CD4-positive, alpha-beta T cell treated with Interleukin-10 for 1 hour (primary cell): ENCODE data around the gene CAPS.

Experiments
- DNase-seq: peaks from one replicate; pipeline ENCODE4 v3.0.0-alpha.2; 2020

CAPS gene

GRCh38 chr19:5914946-5915781 is 1.1 kb downstream of the CAPS start:
- no peak for DNase-seq

DNA sequence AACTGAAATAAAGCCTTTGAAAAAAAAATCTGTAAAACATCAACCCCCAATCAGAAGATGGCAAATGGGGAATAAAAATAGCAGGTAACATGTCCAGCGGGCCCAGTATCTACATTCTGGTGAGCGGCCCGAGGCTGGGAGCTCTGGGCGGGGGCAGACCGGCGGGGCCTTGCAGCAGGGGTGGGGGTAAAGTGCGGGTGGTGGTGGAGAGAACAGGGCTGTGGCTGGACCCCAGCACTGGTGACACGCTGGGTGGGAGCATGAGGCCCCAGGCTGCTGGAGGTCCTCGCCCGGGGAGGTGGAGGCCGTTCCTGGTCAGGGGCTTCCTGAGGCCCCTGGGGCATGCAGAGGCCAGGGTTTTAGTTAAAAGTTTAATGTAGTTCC is 1.7 kb downstream of the CAPS start:
- DNase-seq, result no peak

DNA sequence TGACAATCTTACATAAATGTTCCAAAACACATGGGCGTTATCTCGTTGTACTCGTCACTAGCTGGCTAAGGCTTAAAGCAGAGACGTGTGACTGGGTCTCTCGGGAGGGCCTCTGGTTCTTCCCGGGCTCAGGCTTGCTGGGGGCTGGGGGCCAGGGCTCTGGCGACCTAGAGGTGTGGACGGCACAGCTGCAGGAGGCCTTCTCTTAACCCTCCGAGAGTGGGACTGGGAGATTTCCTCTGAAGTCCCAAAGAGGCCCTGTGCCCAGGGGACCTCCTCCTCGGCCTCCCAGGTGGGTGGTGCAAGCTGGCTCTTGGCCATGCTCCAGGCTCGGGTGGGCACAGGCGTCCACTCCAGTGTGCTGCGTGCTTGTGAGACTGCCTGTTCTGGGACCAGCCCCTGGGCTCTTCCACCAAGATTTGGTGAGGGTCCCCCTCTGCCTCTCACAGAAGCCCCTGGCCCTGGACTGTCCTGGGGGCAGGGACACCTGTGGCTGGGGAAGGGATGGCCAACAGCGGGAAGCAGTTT is 2.2 kb downstream of the CAPS start:
- no peak for DNase-seq

DNA sequence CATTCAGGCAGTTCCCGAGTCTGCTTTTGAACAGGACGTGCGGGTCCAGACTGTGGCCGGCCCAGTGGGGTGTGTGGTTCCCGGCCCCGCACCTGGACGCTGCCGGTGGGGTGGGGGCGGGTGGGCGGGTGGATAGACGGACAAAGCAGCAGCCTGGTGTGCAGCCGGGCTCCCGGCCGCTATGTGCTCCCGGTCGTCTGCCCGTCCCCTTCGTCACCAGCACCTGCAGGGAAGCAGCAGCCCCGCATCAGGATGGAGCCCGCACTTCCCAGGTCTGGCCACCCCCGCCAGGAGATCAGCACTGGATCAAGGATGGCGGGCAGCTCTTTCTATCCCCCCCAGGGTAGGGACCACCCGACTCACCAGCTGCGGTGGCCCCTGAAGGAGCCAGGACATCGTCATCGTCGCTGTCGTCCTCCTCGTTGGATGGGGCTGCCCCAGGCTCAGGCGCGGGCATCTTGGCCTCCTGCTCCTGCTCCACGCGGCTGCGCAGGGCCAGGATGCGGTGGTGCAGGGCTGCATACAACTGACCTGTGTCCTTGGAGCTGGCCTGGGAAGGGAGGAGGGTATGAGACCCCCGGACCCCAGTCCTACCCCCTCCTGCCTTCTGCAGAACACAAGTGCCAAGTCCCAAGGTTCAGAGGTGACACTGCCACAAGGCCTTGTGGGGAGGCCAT is 3.5 kb downstream of the CAPS start:
- no peak for DNase-seq

- no peak for DNase-seq
Observed at GRCh38 chr19:5918463-5919079, 4.5 kb downstream of the CAPS start.

- no peak for DNase-seq
Observed at GRCh38 chr19:5921516-5922160, 7.6 kb downstream of the CAPS start.

- no peak for DNase-seq
Observed at GRCh38 chr19:5922161-5922545, 8.1 kb downstream of the CAPS start.

DNA sequence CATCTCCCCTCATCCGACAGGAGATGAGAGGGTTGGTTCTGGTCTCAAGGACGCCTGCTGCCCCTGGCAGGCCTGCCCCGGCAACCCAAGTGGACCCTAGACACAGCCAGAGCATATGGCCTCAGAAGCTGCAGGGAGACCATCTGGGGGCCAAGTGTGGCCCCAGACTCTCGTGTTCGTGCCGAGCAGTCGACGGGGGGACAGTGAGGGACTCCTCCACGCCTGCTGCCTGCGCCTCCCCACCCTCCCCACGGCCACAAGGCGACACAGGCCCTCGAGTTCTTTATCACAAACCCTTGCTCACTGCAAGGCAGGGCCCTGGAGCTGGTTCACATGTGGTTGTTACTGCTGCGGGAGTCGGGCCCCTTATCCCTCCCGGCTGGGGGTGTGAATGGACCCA is 9.3 kb downstream of the CAPS start:
- DNase-seq, result no peak

DNA sequence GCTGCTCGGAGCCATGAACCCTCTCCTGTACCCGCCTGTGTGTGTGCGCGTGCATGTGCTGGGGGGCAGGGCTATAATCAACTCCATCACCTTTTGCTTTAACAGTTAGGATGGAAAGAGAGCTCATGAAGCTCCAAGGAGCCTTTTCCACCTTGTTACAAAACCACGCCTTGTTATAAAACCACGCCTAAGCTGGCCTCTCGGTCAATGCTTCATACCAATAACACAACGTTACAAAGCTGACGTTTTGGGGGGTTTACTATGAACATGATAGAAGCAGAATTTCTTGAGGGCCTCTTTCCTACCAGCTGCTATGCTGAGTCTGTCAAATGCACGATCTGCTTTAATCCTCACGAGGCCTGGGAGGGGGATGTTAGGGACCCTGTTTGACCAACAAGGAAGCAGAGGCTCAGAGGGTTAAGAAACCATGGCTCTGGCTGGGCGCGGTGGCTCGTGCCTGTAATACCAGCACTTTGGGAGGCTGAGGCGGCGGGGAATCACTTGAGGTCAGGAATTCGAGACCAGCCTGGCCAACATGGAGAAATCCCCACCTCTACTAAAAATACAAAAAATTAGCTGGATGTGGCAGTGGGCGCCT is 11.9 kb downstream of the CAPS start:
- DNase-seq, result no peak

DNA sequence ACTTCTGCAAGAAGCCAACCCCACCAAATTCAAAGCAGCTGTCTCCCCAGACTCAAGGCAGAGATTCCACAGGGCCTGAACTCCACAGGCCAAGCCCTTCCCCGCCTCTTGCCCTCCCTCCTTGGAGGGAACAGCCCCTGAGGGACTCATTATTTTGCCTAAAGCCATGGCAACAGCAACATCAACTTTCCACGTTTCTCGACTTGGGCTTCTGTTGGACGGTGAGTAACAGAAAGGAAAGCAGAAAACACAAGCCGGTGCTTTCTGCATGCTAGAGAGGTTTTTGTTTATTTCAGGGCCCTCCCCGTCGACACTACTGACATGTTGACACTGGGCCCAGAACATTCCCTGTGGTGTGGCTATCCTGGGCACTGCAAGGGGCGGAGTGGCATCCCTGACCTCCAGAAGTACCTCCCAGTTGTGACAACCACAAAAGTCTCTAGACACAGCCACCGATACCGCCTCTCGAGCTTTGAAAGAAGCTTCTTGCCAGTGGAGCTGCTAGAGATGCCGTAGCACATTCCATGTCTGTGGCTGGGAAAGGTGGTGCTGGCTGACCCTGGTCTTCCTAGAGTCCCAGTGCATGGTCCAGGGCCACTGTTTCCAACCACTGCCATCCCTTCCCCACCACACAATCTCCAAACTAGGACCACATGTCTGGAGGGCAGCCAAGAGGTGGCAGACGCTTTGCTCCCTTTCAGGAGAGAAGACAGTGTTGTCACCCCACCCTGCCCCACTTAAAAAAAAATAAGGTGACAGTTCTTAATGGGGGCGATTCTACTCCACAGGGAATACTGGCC is 12.8 kb downstream of the CAPS start:
- DNase-seq, result no peak

DNA sequence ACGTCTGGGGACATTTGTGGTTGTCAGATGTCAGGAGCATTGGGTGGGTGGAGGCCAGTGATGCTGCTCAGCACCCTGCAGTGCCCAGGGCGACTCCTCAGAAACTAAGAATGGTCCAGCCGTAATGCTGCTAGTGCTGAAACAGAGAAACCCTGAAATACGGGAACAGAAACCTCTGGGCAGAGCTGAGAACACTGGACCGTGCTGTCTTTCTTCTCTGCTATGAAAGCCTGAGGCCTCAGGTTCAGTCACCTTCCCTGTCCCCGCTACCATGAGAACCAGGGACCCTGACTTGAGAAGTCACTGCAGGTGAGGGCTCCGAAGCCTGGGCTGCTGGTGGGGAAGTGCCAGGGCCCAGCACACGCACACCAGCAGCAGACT is 13.4 kb downstream of the CAPS start:
- DNase-seq, result no peak

DNA sequence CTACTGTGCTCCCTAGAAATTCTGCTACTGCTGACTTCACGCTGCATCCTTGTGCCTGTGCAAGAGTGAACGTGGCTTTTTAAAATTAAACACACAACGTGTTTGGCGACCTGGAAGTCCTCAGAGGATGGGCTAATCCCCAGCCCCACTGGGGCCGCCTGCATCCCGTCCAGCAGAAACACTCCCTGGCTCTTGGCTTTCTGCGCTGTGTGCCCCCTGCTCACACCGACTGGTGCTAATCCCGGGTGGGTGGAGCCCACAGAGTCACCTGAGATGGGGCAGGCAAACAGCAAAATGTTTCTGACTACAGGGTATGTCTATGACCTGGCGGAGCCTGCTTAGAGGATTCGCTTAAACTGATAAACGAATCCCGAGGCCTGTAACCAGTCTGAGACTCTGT is 15.1 kb downstream of the CAPS start:
- no peak for DNase-seq

DNA sequence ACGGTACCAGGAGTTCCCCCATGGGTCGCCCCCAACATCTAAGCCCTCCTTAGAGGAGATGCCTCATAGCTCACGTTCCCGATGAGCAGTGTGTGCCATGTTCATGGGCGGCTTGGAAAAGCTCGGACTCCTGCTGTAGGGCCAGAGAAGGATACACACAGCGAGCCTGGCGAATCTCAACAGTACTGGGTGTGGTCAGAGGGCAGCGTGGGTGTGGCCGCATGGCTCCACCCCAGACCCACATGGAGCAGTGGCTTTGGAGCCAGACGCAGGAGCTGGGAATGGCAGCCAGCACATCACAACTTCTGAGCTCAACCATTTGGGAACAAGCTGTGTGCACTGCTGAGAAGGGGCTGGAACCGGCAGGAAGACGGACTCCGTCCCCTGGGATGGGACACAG is 15.6 kb downstream of the CAPS start:
- no peak for DNase-seq

DNA sequence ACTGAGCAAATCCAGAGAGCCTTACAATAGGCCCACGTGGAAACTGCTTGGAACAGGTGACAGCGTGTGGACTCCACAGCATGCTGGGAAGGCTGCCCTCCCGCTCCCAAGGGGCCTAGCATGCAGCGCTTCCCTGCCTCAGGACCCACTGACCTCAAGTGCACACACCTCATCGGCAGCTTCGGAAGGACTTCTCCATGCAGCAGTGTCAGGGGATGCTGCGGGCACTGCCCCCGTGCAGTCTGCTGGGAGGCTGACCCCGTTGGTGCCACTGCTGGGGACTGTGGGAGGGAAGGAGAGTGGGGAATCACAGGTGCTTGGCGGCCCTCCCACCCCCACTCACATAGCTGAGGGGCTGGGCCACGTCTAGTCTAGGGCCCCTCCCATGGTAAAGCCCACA is 17.2 kb downstream of the CAPS start:
- DNase-seq, result no peak

DNA sequence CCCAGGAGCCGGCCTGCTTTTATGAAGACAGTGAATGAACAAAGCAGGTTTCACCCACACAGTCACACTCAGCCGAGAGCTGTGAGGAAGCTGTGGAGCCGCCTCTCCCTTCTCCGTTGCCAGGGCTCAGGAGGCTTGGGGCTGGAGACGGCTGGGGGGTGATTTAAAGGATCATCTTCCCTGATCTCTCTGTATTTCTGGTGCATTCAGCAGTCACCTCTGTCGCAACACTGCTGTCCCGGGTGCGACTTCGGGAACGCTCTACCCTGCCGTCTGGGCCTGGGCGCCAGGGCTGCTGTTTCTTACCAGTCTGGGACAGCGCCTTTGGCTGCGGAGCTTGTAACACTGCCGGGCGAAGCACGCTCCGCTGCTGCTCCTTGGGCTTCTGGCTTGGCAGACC is 18.1 kb downstream of the CAPS start:
- no peak for DNase-seq

GRCh38 chr19:5932609-5933262 is 18.7 kb downstream of the CAPS start:
- DNase-seq, result no peak

- no peak for DNase-seq
Observed at GRCh38 chr19:5933391-5934068, 19.5 kb downstream of the CAPS start.

- DNase-seq, result no peak
Observed at GRCh38 chr19:5934069-5934401, 20.0 kb downstream of the CAPS start.

DNA sequence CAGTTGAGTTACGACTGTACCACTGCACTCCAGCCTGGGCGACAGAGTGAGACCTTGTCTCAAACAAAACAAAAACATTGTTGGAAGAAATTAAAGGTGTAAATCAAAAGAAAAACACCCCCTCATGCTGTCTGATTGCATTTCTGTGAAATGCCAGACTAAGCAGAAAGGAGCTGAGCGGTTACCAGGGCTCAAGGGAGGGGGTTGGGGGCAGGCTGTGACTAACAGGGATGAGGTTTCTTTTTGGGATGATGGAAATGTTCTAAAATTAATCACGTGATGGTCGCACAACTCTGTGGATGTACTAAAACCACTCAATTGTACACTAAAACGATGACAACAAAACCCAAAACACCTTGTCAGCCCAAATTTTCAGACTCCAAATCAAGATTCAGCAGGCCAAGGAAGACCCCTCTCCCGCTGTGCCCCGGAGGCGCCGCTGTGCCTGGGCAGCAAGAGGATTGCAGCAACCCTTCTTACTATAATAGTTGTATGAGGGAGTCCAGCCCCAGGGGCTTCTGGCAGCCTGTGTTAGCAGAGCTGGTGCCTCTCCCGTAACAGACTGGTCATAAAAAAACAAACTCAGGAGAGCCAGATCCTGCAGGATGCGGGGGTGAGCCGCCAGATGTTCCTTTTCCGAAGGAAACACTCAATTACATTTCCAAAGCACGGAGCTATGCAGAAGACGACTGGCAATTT is 20.9 kb downstream of the CAPS start:
- no peak for DNase-seq

GRCh38 chr19:5935473-5936291 is 21.6 kb downstream of the CAPS start:
- DNase-seq, result no peak
